Subcutaneous abdominal adipose tissue (tissue), 5 donors: ENCODE results near the gene DUSP19.
A peak's percentile ranks its signal among the peaks of the same experiment; 100 is the strongest.

Experiments used
- H3K27ac ChIP-seq: one replicate; pipeline ENCODE4 v1.7.0; 2013; ENCODE audit warnings: low read depth, mild to moderate bottlenecking, inconsistent platforms, low read length, moderate library complexity
- H3K27me3 ChIP-seq, 5 donors: one replicate each; pipeline ENCODE4 v1.7.0; 2013; ENCODE audit warnings: low read length in 5 of 5, inconsistent platforms in 1 of 5; ENCODE audit not compliant: control insufficient read depth in 5 of 5, insufficient read depth in 4 of 5
- H3K36me3 ChIP-seq, 5 donors: one replicate each; pipeline ENCODE4 v1.7.0; 2013; ENCODE audit warnings: low read length in 5 of 5; ENCODE audit not compliant: control insufficient read depth in 5 of 5, insufficient read depth in 5 of 5
- H3K4me1 ChIP-seq, 5 donors: one replicate each; pipeline ENCODE4 v1.7.0; 2013; ENCODE audit warnings: low read length in 5 of 5, mild to moderate bottlenecking in 3 of 5, moderate library complexity in 1 of 5; ENCODE audit not compliant: control insufficient read depth in 5 of 5, insufficient read depth in 5 of 5
- H3K4me3 ChIP-seq, 5 donors: one replicate each; pipeline ENCODE4 v1.7.0; 2013; ENCODE audit warnings: low read length in 5 of 5, low read depth in 1 of 5
- H3K9ac ChIP-seq, 5 donors: one replicate each; pipeline ENCODE4 v1.7.0; 2013; ENCODE audit warnings: low read length in 5 of 5, mild to moderate bottlenecking in 4 of 5, moderate library complexity in 3 of 5
- H3K9me3 ChIP-seq, 5 donors: one replicate each; pipeline ENCODE4 v1.7.0; 2013; ENCODE audit warnings: low read length in 5 of 5; ENCODE audit not compliant: control insufficient read depth in 5 of 5
- donor health status: healthy.
- donor health status: healthy.
- donor health status: healthy.
- donor health status: healthy.
- donor health status: healthy.

The DUSP19 gene

GRCh38 chr2:183078464-183079138 is at the start of gene DUSP19:
Gene DUSP19, plus strand, starts transcription at chr2:183078747. Its CDS starts 187 bp downstream, at chr2:183078934.
- H3K4me1 ChIP-seq: peaks cover 0 to 13% (median 11%) of the 10 kb centered on the region in 5 donors
- H3K9me3 ChIP-seq: no peaks in the 10 kb centered on the region
- H3K36me3 ChIP-seq: no peaks in the 10 kb centered on the region
- H3K4me3 ChIP-seq: peak within 1 kb of the TSS; percentile 85 to 100 (median 95)
- peak within 1 kb of the TSS; percentile 23 to 93 (median 78) for H3K9ac ChIP-seq
- peaks cover 0 to 3% (median 0%) of the 10 kb centered on the region in 5 donors for H3K27me3 ChIP-seq
- peak within 1 kb of the TSS; percentile 68 for H3K27ac ChIP-seq

GRCh38 chr2:183029219-183029618 is 49.3 kb upstream of the DUSP19 start:
- Histone ChIP-seq H3K9me3 (no peaks in the 10 kb centered on the region), H3K27me3 (no peaks in the 10 kb centered on the region), H3K27ac (no peak overlapping the region), H3K9ac (peak overlapping the region in 1 of 5 donors; percentile 12), H3K36me3 (no peaks in the 10 kb centered on the region), H3K4me1 (peaks cover 3 to 53% (median 37%) of the 10 kb centered on the region in 5 donors), H3K4me3 (no peak overlapping the region)

- H3K27ac ChIP-seq: peak overlapping the region; percentile 96
- H3K36me3 ChIP-seq: no peaks in the 10 kb centered on the region
- H3K9ac ChIP-seq: peak overlapping the region in 1 of 5 donors; percentile 13
- H3K9me3 ChIP-seq: no peaks in the 10 kb centered on the region
- peaks cover 2 to 63% (median 55%) of the 10 kb centered on the region in 5 donors for H3K4me1 ChIP-seq
- H3K4me3 ChIP-seq: no peak overlapping the region
- no peaks in the 10 kb centered on the region for H3K27me3 ChIP-seq
These were observed 46.4 kb upstream of the DUSP19 start for GRCh38 chr2:183031911-183032794.

GRCh38 chr2:183033951-183034350 is 44.6 kb upstream of the DUSP19 start:
- Histone ChIP-seq H3K4me3 (no peak overlapping the region), H3K27me3 (no peaks in the 10 kb centered on the region), H3K9me3 (no peaks in the 10 kb centered on the region)

GRCh38 chr2:183034806-183035205 is 43.7 kb upstream of the DUSP19 start:
- no peaks in the 10 kb centered on the region for H3K27me3 ChIP-seq
- H3K36me3 ChIP-seq: no peaks in the 10 kb centered on the region
- H3K9me3 ChIP-seq: no peaks in the 10 kb centered on the region
- no peak overlapping the region for H3K4me3 ChIP-seq
- peak overlapping the region; percentile 96 for H3K27ac ChIP-seq
- peak overlapping the region in 3 of 5 donors; percentile 30 to 92 (median 53) for H3K9ac ChIP-seq
- H3K4me1 ChIP-seq: peaks cover 2 to 62% (median 52%) of the 10 kb centered on the region in 5 donors

More at GRCh38 chr2:183033951-183034350, 44.6 kb upstream of the DUSP19 start:
- Histone ChIP-seq H3K4me1 (peaks cover 2 to 66% (median 57%) of the 10 kb centered on the region in 5 donors), H3K27ac (peak overlapping the region; percentile 96), H3K36me3 (no peaks in the 10 kb centered on the region), H3K9ac (peak overlapping the region in 1 of 5 donors; percentile 57)

- Histone ChIP-seq H3K4me3 (peak overlapping the region in 3 of 5 donors; percentile 80 to 84 (median 80)), H3K9ac (peak overlapping the region in 4 of 5 donors; percentile 8 to 92 (median 77)), H3K4me1 (peaks cover 2 to 62% (median 48%) of the 10 kb centered on the region in 5 donors), H3K27me3 (no peaks in the 10 kb centered on the region), H3K27ac (peak overlapping the region; percentile 96), H3K36me3 (no peaks in the 10 kb centered on the region), H3K9me3 (no peaks in the 10 kb centered on the region)
These were observed 43.1 kb upstream of the DUSP19 start for GRCh38 chr2:183035298-183035953.

GRCh38 chr2:183035954-183036669 is 42.4 kb upstream of the DUSP19 start:
- H3K27ac ChIP-seq: peak overlapping the region; percentile 96
- peaks cover 2 to 61% (median 48%) of the 10 kb centered on the region in 5 donors for H3K4me1 ChIP-seq
- no peaks in the 10 kb centered on the region for H3K27me3 ChIP-seq
- H3K9me3 ChIP-seq: no peaks in the 10 kb centered on the region
- H3K4me3 ChIP-seq: peak overlapping the region; percentile 80 to 87 (median 84)
- no peaks in the 10 kb centered on the region for H3K36me3 ChIP-seq
- peak overlapping the region; percentile 28 to 92 (median 91) for H3K9ac ChIP-seq

- Histone ChIP-seq H3K4me3 (peak overlapping the region; percentile 80 to 87 (median 84)), H3K27ac (peak overlapping the region; percentile 96), H3K36me3 (no peaks in the 10 kb centered on the region), H3K9me3 (no peaks in the 10 kb centered on the region), H3K9ac (peak overlapping the region; percentile 79 to 92 (median 91)), H3K4me1 (peaks cover 0 to 51% (median 45%) of the 10 kb centered on the region in 5 donors), H3K27me3 (no peaks in the 10 kb centered on the region)
These were observed 41.4 kb upstream of the DUSP19 start for GRCh38 chr2:183037074-183037552.
